Cardiac fibroblast (primary cell): Measurements from ENCODE around the gene TNFAIP2.

Experiments used
- DNase-seq, 2 donors: peaks; one replicate each; pipeline versions ENCODE4 v3.0.0 to v3.0.0-alpha.2; 2010; ENCODE audit warnings: low read depth in 2 of 2
- H3K4me3 ChIP-seq, 2 donors: replicated peaks in 1 of 2; 1 replicate in 1 of 2; 2 replicates in 1 of 2; pipeline ENCODE4 v1.5.1; 2011; ENCODE audit warnings: low read depth in 2 of 2, low read length in 2 of 2, mild to moderate bottlenecking in 2 of 2, moderate library complexity in 1 of 2
- CTCF ChIP-seq: IDR thresholded peaks from one replicate; pipeline ENCODE4 v1.5.1; 2011; ENCODE audit warnings: low read depth, mild to moderate bottlenecking, low read length, inconsistent platforms

Gene TNFAIP2

GRCh38 chr14:103139132-103140025 lies 16.1 kb downstream of the TNFAIP2 start:
- H3K4me3 ChIP-seq = no peak overlapping the region
- no peak for DNase-seq
- no peak for TF ChIP-seq CTCF

- DNase-seq = peak in 1 of 2 donors; percentile 18
- TF ChIP-seq CTCF = no peak
- H3K4me3 ChIP-seq = no peak overlapping the region
Measured at GRCh38 chr14:103140316-103141109, 17.3 kb downstream of the TNFAIP2 start.

GRCh38 chr14:103141117-103141796 lies 18.0 kb downstream of the TNFAIP2 start:
- peak; percentile 65 for DNase-seq
- TF ChIP-seq CTCF = peak; percentile 91
- H3K4me3 ChIP-seq = no peak overlapping the region

- no peak overlapping the region for H3K4me3 ChIP-seq
- no peak for DNase-seq
- no peak for TF ChIP-seq CTCF
Measured at GRCh38 chr14:103142026-103142425, 18.8 kb downstream of the TNFAIP2 start.

GRCh38 chr14:103142721-103143302 lies 19.6 kb downstream of the TNFAIP2 start:
- no peak for TF ChIP-seq CTCF
- DNase-seq = no peak
- no peak overlapping the region for H3K4me3 ChIP-seq

GRCh38 chr14:103143506-103143905 lies 20.2 kb downstream of the TNFAIP2 start:
- no peak for TF ChIP-seq CTCF
- H3K4me3 ChIP-seq = no peak overlapping the region
- peak; percentile 48 to 77 for DNase-seq
